CD4-positive, alpha-beta T cell treated with Interleukin-17A for 1 hour (primary cell): ENCODE measurements around the gene PRRX2.

Source experiments
- DNase-seq: peaks from one replicate; pipeline ENCODE4 v3.0.0-alpha.2; 2020

The PRRX2 gene

DNA sequence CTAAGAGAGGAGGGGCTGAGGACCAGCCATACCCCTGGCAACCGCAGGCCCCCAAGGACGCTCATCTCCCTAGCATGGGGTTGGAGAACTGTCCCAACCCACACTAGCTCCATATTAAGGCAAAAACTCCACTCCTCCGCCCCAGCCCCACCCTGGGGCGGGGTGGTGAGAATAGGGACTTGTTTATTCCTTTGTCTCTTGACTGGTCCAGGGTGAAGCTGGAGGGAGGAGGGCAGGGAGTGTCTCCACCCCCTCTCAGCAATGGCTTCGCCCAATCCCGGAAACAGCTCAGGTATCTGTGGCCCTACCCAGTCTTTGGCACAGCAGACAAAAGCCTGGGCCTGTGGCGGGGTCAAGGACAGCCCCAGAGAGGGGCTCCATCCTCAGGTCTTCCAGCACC lies 16.9 kb downstream of the PRRX2 start:
- no peak for DNase-seq

DNA sequence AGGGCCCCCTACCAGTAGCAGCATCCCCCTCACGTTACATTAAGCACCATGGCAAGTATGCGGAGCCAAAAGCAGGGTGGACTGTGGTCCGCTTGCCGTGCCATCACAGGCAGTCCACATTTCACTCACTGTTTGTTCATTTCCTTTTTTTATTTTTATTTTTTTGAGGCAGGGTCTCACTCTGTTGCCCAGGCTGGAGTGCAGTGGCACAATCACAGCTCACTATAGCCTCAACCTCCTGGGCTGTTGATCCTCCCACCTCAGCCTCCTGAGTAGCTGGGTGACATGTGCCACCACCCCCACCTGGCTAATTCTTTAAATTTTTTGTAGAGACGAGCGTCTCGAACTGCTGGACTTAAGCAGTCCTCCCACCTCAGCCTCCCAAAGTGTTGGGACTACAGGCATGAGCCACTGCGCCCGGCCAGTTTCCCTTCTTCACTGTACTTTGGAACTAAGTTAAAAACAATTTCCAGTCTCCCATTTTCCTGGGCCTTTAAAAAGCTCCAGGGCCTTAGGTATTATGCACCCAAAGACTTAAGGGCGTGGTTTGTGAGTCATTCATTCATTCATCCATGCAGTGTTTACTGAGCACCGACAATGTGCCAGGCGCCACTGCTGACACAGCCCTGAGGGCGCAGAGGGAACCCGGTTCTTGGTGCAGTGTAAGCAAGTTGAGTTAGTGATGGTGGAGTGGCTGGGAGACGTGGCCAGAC lies 19.9 kb downstream of the PRRX2 start:
- no peak for DNase-seq

DNA sequence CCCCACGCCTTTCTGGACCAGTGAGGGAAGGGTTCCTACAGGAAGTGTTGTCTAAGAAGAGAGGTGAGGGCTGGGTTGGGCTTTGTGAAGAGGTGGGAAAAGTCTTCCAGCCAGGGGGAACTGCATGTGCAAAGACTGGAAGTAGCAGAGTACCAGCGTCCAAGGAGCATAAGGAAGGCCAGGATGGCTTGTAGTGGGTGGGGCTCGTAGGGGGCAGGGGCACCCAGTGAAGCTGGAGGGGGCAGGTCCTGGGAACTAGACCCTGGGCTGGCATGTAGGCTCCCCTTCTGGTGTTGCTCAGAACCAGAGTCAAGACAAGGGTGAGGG lies 20.4 kb downstream of the PRRX2 start:
- no peak for DNase-seq

- DNase-seq, result no peak
These were observed 21.3 kb downstream of the PRRX2 start for GRCh38 chr9:129686736-129687135.

- no peak for DNase-seq
These were observed 21.9 kb downstream of the PRRX2 start for GRCh38 chr9:129687391-129687790.

DNA sequence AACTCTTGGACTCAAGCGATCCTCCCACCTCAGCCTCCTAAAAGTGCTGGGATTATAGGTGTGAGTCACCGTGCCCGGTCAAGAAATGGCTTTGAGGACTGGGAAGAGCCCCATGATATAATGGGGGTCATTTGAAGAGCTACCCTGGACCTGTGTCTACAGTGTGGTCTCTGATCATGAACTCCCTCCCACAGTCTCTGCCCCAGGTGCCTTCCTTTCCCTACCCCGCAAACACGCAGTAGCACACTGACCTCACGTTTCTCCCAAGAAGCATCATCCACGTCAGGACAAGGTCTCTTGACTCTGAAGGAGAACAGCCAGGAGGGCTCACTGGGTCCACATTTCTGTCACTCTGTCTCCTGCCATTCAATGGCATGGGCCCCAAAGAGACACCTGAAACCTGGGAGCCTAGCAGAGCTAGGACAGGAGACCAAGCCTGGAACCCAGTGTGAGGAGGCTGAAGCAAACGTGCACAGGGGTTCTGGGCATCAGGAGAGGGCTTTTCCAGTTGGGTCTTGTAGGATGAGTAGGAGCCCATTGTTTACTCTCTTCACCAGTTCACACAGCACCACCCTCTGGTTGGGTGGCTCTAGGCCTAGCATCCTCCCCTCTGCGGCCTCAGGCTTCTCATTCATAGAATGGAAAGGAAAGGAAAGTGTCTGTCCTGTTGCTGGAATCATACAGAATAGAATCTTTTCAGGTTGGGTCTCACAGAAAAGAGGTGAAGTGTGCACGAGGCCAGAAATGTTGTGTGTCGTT lies 23.0 kb downstream of the PRRX2 start:
- no peak for DNase-seq

DNA sequence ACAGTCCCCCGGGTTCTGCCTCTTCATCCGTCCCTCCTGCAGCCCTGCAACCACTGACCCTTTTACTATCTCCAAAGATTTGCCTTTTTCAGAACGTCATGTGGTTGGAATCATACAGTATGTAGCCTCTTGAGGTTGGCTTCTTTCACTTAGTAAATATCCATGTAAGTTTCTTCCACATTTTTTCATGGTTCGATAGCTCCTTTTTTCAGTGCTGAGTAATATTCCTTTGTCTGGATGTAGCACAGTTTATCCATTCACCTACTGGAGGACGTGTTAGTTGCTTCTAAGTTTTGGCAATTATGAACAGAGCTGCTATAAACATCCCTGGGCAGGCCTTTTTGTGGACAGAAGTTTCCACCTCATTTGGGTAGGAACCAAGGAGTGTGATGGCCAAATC lies 27.1 kb downstream of the PRRX2 start:
- DNase-seq, result no peak

DNA sequence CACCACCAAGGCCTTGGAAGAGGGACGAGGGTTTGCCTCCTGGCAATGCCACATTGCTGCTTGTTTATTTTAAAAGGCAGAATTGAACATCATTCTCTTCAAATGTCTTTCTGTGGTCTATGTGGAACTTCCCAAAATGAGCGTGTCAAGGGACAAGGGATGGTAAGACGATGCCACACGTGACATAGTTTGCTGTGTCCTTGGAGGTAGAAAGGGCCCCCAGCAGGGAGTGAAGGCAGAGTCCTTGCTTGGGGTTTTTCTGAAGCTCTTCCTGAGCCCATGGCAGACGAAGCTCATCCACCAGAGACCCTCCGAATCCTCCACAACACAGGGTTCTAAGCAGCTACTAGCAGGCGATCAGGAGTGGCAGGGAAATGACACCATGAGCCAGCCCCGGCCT lies 28.3 kb downstream of the PRRX2 start:
- no peak for DNase-seq

DNA sequence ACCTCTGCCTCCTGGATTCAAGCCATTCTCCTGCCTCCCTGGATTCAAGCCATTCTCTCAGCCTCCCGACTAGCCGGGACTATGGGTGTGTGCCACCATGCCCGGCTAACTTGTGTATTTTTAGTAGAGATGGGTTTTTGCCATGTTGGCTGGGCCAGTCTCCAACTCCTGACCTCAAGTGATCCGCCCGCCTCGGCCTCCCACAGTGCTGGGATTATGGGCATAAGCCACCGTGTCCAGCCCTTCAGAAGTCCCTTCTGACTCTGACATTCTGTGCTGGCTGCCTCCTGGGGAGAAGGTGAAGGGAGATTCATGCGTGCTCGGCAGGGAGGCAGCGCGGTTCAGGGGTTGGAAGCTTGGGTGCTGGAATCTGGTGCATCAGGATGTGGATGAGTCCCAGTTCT lies 28.8 kb downstream of the PRRX2 start:
- DNase-seq, result no peak

GRCh38 chr9:129695870-129696269 lies 30.4 kb downstream of the PRRX2 start:
- DNase-seq, result no peak

- no peak for DNase-seq
These were observed 31.7 kb downstream of the PRRX2 start for GRCh38 chr9:129696944-129697655.

DNA sequence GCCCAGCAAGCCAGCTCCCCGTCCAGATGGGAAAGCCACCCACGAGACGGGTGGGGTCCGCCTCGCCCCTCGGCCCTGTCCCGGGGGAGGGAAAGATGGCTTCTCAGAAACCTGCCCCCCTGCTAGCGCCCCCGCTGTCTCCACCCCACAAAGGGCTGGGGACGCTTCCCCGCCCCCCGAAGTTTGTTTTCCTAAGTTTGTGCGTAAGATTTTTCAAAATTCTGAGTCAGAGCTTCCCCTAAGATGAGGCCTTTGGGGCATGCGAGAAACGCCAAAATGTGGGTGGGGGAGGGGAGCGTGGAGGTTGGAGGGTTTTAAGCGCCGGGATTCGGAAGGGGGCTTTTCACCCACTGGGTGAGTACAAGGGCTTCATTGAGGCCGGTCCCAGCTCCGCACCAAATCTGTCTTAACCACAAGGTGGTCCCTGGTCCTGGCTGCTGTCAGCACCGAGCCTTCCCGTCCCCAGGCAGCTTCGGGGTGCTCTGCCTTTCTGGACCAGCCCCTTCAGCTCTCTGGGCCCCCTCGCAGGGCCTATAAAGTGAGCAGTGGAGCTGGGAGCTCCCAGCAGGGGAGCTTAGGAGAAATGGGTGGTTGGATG lies 32.3 kb downstream of the PRRX2 start:
- no peak for DNase-seq

DNA sequence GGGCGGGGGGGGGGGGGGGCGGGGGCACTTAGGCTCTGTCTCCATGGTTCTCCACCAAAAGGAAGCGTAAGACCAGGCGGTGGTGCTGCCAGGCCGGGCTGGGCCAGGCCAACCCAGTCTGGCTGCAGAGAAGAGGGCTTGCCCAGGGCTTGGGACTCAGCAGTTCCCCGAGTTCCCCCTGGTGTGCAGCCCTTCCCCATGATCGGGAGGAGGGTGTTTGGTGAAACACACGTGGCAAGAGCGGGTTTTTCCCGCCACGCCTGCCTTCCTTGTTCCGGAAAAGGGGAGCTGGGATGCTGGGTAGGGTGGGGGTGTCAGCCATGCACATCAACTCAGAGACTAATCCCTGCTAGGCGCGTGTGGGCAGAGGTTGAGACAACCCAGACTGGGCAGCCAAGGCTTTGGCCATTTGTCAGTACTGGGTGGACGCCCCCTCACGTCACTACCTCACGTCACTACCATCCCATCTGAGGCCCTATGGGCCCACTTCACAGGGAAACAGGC lies 32.9 kb downstream of the PRRX2 start:
- no peak for DNase-seq

- no peak for DNase-seq
These were observed 35.6 kb downstream of the PRRX2 start for GRCh38 chr9:129701054-129701453.

DNA sequence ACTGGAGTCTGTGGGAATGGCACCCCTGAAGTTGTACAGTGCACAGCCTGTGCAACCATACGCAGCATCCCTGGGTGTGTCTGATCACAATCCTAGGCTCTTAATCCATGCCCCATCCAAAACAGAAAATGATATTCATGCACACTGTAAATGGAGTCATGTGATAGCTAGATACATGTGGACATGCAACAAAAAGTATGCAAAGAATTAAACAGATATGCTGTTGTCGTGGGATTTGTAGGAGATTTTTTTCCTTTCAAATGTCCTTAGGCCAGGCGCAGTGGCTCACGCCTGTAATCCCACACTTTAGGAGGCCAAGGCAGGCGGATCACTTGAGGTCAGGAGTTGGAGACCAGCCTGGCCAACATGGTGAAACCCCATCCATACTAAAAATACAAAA lies 36.1 kb downstream of the PRRX2 start:
- no peak for DNase-seq

DNA sequence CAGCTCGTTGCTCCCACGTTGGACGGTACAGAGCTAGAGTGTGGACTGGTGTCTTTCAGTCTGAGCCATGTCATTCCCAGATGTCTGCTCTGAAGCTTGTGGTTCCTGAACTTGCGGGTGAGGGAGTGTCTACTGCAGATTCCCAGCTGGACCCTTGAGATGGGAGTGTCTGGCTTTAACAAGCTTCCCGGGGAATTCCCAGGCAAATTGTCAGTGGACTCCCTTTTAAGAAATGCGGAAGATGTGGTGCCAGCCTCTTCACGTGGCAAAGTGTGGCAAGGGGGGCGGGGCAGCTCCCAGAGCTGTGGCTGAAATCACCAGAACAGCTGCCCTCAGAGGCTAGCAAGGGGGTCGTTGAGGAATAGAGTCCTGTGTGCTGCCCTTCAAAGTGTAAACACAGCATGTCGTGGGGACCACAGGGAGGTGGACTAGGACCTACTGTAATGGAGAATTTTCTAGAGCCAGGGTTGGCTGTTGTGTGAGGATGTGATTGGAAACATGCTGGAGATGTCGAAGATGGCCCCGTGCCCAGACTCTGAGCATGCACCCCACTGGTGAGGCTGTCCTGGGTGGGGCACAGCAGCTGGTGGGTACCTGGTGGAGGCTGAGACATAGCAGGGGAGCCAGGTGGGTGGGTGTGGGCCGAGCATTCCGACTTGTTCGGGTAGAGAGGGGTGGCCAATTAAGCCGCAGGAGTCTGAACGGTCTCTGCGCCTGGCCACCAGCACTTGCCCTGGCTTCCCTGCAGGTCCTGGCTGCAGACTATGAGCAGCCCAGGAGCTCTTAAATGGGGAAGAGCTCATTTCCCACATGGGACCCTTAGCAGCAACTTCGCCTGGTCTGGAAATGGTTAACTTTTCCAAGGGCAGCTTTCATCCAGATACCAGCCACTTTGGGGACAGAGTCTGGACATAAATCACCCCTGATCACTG lies 37.4 kb downstream of the PRRX2 start:
- DNase-seq, result no peak

- no peak for DNase-seq
These were observed 38.4 kb downstream of the PRRX2 start for GRCh38 chr9:129703667-129704355.

- no peak for DNase-seq
These were observed 39.4 kb downstream of the PRRX2 start for GRCh38 chr9:129704807-129705206.

- no peak for DNase-seq
These were observed 43.3 kb downstream of the PRRX2 start for GRCh38 chr9:129708793-129709192.

DNA sequence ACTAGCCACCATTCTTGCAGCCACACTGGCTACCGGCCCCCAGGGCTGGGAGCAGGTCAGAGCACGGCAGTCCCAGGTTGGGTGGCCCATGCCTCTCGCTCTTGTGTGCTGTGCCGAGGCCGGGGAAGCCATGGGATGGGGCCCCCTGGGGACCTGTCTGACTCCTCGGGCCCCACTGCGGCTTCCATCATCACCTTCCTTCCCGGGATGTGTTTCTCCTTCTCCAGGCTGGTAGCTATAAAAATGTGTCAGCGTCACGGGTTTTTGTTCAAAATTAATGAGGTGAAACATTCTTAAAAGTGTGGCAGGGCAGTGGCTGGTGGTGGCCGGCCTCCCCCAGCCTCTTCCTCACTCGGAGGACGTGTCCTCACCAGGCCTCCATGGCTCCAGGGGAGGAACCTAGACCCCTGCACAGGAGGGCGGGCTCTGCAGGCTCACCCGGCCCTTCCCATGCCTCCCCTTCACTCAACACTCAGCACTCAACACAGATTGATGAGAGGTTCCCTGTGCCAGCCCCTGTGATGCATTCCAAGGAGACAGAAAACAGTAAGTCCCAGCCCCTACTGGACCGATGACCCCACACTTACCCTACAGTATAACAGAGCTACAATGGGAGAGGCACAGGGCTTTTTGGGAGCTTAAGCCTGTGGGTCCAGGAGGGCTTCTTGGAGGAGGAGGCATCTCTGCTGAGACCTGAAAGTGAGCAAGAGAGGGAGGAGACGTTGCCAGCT lies 44.2 kb downstream of the PRRX2 start:
- no peak for DNase-seq

GRCh38 chr9:129710169-129710453 lies 44.7 kb downstream of the PRRX2 start:
- DNase-seq, result no peak
